ENCODE data around the gene TFCP2. TPM values are rescaled to one million over a fixed set of nuclear protein-coding genes. Genes with fewer than 3 reads are reported as not detected.
"Not testable (repeated sequence)": the region's sequence is repeated elsewhere in the genome, so short reads cannot be mapped to it uniquely, and the experiment has no call there.

The TFCP2 gene, protein sequence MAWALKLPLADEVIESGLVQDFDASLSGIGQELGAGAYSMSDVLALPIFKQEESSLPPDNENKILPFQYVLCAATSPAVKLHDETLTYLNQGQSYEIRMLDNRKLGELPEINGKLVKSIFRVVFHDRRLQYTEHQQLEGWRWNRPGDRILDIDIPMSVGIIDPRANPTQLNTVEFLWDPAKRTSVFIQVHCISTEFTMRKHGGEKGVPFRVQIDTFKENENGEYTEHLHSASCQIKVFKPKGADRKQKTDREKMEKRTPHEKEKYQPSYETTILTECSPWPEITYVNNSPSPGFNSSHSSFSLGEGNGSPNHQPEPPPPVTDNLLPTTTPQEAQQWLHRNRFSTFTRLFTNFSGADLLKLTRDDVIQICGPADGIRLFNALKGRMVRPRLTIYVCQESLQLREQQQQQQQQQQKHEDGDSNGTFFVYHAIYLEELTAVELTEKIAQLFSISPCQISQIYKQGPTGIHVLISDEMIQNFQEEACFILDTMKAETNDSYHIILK
- 10 to 100 TPM; 23.6 to 25.4 TPM for total RNA-seq

DNA sequence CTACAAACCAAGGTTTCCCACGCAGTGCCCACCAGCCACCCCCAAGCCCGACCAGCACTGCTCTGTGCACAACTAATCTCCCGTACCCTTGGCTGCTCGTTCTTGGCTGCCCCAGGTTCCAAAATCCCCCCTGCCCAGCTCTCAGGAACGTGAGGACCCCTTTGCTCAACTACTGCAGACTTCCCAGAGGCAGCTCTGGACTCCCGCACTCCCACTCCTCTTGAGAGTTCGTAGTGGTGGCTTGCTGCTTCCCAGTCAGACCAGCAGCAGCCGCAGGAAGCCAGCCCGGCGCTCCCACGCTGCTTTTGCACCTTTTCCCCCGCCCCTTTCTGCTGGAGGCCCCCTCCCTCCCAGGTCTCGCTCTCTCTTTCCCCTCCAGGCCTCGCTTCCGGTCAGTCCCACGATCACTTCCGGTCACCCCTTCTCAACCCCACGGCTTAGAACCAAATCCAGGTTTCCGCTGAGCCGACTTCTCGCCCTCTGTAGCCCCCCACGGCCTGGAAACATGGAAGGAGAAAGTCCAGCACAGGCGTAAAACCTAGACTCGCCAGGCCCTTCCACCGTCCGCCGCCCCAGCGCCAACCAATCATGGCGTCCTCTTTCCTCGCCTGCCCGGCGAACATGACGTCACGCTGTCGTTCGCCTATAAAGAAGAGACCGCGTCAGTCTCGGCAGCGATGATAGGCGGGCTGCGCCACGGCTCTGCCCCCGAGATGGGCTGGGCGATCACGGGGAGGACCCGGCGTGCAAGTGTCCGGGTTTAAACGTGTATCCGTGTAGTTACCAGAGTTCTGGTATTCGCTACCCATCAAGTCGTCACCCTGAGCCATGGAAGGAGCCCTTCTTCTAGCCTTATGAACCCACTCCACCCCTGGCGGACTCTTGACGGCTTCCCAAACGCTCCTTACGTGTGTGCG is at the start of gene TFCP2:
TSS of gene TFCP2 (minus strand) at position 621 of the 917 bp plus-strand sequence. CDS start 713 bp downstream, outside the sequence.
- H3K27ac Mint-ChIP-seq: peak within 1 kb of the TSS; percentile 66

DNA sequence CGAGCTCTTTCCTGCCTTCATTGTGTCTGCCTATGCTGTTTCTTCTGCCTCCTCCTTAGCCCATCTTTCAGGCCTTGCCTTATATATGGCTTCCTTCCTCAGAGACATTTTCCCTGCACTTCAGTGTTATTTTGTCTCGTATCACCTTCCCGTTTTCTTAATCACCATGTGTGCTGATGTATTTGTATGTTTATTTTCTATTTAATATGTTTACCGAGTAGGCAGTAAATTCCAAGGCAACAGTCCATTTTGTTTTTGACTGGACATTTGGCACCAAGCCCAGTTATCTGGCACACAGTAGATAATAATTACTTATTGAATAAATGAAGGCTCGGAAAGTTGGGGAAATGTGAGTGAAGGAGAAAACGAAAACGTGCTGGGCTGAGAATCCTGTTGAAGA is 49.5 kb upstream of the TFCP2 start:
- H3K27ac Mint-ChIP-seq: no peak overlapping the region
- DNase-seq: no peak
- CTCF ChIA-PET: no interaction called here
- no peaks in the 10 kb centered on the region for H3K27me3 Mint-ChIP-seq (ENCODE audit: low read depth)
- intact Hi-C loops (cut with micrococcal nuclease): no loop called here
- peaks cover 11% of the 10 kb centered on the region for H3K4me1 Mint-ChIP-seq (ENCODE audit: low read depth)
- no peaks in the 10 kb centered on the region for H3K36me3 Mint-ChIP-seq (ENCODE audit: low read depth)
- H3K4me3 Mint-ChIP-seq: no peak overlapping the region
- no peaks in the 10 kb centered on the region for H3K9me3 Mint-ChIP-seq

More for the DNA sequence above, at the start of gene TFCP2:
- peak within 1 kb of the TSS; percentile 66 for H3K4me3 Mint-ChIP-seq
- no peaks in the 10 kb centered on the region for H3K27me3 Mint-ChIP-seq (ENCODE audit: low read depth)
- DNase-seq: peak; percentile 96
- CTCF ChIA-PET: interaction anchor here (0.9 kb wide), 1 partner anchor 47 kb away, joined by 3 read pairs; no protein-coding TSS in a partner anchor
- H3K9me3 Mint-ChIP-seq: no peaks in the 10 kb centered on the region
- intact Hi-C loops (cut with micrococcal nuclease): loop anchor here (1.0 to 5.0 kb wide), 5 partner anchors 46 to 150 kb away; partner anchors contain the start of genes BIN2, CSRNP2, DAZAP2 and LETMD1
- H3K4me1 Mint-ChIP-seq (ENCODE audit: low read depth): peaks cover 14% of the 10 kb centered on the region
- peaks cover 3% of the 10 kb centered on the region for H3K36me3 Mint-ChIP-seq (ENCODE audit: low read depth)

DNA sequence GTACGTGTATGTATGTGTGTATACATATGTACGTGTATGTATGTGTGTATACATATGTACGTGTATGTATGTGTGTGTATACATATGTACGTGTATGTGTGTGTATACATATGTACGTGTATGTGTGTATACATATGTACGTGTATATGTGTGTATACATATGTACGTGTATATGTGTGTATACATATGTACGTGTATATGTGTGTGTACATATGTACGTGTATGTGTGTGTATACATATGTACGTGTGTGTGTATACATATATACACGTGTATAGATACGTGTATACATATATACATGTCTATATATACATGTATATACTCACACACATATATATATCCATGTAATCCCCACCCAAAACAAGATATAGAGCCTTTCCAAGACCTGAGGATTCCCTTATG is 46.9 kb upstream of the TFCP2 start:
- not testable (repeated sequence) for H3K27me3 Mint-ChIP-seq (ENCODE audit: low read depth); H3K36me3 Mint-ChIP-seq (ENCODE audit: low read depth); H3K9me3 Mint-ChIP-seq; H3K27ac Mint-ChIP-seq; H3K4me3 Mint-ChIP-seq; DNase-seq
- peaks cover 15% of the 10 kb centered on the region for H3K4me1 Mint-ChIP-seq (ENCODE audit: low read depth)
- intact Hi-C loops (cut with micrococcal nuclease): loop anchor here (2.0 to 10.0 kb wide), 2 partner anchors 137 to 455 kb away; partner anchors contain the start of genes ATF1 and CSRNP2
- CTCF ChIA-PET: interaction anchor here (0.8 to 1.1 kb wide), 2 partner anchors 48 to 121 kb away, joined by 3 to 4 read pairs; no protein-coding TSS in a partner anchor

DNA sequence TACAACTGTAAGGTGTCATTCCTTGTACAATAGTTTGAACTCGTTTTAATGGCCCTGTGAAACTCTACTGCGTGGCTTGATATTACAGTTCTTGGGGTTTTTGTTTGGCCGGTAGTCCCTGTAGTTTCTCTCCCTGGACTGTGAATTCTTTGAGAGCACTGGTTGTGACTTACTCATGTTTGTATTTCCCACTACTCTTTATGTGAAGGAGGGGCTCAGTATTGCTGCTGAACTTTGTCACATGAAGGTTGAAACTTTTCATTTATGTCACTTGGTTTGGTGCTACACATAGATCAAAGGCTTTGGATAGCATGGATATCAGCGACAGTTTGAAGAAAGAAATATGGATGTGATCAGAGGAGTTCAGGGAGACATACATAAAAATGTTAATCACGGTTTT is 46.4 kb upstream of the TFCP2 start:
- intact Hi-C loops (cut with micrococcal nuclease): loop anchor here (2.0 to 10.0 kb wide), 2 partner anchors 137 to 455 kb away; partner anchors contain the start of genes ATF1 and CSRNP2
- peak overlapping the region; percentile 10 for H3K27ac Mint-ChIP-seq
- CTCF ChIA-PET: no interaction called here
- DNase-seq: no peak
- H3K36me3 Mint-ChIP-seq (ENCODE audit: low read depth): no peaks in the 10 kb centered on the region
- H3K9me3 Mint-ChIP-seq: no peaks in the 10 kb centered on the region
- no peaks in the 10 kb centered on the region for H3K27me3 Mint-ChIP-seq (ENCODE audit: low read depth)
- peak overlapping the region; percentile 30 for H3K4me3 Mint-ChIP-seq
- peaks cover 15% of the 10 kb centered on the region for H3K4me1 Mint-ChIP-seq (ENCODE audit: low read depth)

DNA sequence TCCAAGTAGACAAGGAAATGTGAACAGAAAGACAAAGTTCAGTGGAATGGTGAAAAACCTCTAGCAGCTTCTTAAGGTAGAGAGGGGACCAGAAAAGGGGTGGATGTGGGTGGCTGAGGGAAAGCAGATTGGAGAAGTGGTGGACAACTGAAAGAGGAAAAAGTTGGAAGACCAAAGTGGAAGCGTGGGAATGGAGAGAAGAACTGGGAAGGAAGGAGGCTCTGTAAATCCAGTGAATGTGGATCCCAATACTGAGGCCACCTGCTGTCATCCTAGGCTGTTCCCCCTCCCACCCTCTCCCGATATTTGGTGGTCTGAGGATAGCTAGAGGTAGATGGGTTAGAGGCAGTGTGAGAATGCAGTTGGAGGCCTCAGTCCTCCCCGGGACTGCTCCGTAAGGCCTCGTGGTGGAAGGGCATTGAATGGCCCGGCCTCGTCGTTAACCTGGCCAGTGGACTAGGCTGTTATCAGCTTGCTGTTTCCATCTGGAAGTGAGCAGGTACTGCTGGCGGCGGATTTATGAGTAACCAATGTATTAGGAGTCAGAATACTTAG is 45.7 kb upstream of the TFCP2 start:
- Mint-ChIP-seq H3K36me3 (ENCODE audit: low read depth) (no peaks in the 10 kb centered on the region), H3K9me3 (no peaks in the 10 kb centered on the region), H3K27ac (peak overlapping the region; percentile 84), H3K27me3 (ENCODE audit: low read depth) (no peaks in the 10 kb centered on the region), H3K4me3 (peak overlapping the region; percentile 75), H3K4me1 (ENCODE audit: low read depth) (peaks cover 15% of the 10 kb centered on the region)
- CTCF ChIA-PET: interaction anchor here (0.6 to 1.4 kb wide), 5 partner anchors 11 to 233 kb away, joined by 3 to 6 read pairs (median 3); no protein-coding TSS in a partner anchor
- DNase-seq: no peak
- intact Hi-C loops (cut with micrococcal nuclease): loop anchor here (1.0 to 10.0 kb wide), 6 partner anchors 20 to 818 kb away; partner anchors contain the start of genes ATF1, CSRNP2, DAZAP2 and LARP4

DNA sequence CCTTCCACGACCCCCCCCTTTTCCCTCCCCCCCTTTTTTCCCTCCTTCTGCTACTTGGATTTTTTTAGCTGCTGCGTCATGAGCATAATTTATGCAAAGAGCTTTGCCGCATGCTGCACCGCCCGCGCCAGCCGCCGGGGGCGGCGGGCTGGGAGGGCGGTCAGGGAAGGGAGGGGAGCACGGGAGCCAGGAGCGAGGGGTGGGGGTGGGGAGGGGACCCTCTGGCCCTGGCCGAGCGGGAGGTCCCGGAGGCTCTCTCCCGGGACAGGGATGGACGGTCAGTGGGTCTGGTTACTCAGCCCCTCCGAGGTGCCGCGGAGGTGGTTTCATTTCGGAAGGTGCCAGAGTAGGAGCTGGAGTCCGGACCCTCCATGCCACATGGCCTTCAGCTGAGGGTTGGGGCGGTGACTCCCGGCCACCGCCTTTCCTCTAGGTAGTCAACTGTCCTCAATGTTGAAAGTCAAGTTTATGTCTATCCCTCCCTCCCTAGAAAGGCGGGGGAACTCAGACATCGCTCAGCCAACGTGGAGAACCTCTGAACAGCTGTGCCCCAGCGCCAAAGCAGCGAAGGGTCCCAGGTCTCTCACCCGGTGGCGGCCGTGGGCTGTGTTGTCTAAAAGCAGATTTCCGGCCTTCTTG is 45.2 kb upstream of the TFCP2 start, which contains the start of gene POU6F1:
TSS of gene POU6F1 (minus strand) at position 95 of the 639 bp plus-strand sequence. CDS start 11,226 bp downstream, outside the sequence.
- no peaks in the 10 kb centered on the region for H3K27me3 Mint-ChIP-seq (ENCODE audit: low read depth)
- DNase-seq: peak; percentile 72
- peak within 1 kb of the TSS; percentile 84 for H3K27ac Mint-ChIP-seq
- H3K4me3 Mint-ChIP-seq: peak within 1 kb of the TSS; percentile 75
- intact Hi-C loops (cut with micrococcal nuclease): loop anchor here (1.0 to 10.0 kb wide), 6 partner anchors 20 to 818 kb away; partner anchors contain the start of genes ATF1, CSRNP2, DAZAP2 and LARP4
- no peaks in the 10 kb centered on the region for H3K36me3 Mint-ChIP-seq (ENCODE audit: low read depth)
- CTCF ChIA-PET: interaction anchor here (0.6 to 1.8 kb wide), 9 partner anchors 12 to 233 kb away, joined by 3 to 8 read pairs (median 3); partner anchors contain the start of gene LETMD1
- H3K4me1 Mint-ChIP-seq (ENCODE audit: low read depth): peaks cover 15% of the 10 kb centered on the region
- H3K9me3 Mint-ChIP-seq: no peaks in the 10 kb centered on the region

DNA sequence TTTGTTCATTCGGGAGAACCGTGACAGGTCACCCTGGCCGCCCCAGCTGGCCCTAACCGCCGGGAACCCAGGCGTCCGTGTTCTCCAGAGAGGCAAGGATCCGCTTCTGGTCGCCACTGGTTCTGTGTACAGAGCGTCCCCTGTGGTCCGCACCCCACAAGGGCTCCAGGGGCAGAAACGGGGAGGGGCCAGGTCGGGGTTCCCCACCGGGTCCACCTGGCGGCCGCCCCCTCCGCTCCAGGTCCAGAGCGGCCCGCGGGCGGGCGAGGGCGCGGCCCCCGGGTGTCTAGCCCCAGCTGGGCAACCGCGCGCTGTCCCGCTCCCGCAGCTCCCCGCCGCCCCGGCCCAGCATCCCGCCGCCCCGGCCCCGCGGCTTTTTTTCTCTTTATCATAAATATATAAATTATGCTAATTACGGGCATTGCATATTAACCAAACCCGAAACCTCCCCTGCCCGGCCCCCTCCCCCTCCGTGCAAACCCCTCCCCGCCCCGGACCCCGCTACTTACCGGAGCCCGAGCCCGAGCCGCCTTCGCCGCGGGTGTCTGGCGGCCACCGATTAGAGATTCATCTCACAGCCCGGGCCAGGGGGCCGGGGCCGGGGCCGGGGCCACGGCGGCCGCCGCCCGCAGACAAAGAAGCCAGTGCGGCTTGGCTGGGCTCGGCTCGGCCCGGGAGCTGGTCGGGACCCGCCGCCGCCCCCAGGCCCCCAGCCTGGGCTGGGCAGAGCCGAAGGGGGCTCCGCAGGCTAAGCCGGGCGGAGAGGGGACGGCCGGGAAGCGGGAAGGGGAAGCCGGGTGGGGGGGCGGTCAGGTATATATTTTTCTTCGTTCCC is 44.4 kb upstream of the TFCP2 start:
- no peaks in the 10 kb centered on the region for H3K27me3 Mint-ChIP-seq (ENCODE audit: low read depth)

DNA sequence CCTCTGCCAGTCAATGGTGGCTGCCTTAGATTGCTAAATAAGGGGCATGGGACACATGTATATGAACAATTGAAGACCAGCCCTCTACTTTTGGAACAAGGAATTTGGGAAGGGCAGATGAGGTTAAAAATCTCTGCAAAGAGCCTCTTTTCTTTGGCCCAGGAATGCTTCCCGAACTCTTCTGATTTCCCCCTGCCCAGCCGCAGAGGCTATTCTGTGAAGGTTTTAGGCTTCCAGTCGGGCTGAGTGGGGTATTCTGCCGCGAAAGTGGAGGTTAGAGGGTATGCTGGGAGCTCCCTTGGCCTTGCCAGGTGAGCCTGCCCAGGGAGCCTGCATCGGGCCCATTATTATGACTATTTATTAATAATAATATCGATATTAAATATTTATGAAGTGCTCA is 43.7 kb upstream of the TFCP2 start:
- Mint-ChIP-seq H3K4me3 (peak overlapping the region; percentile 57), H3K27ac (peak overlapping the region; percentile 53), H3K36me3 (ENCODE audit: low read depth) (no peaks in the 10 kb centered on the region), H3K27me3 (ENCODE audit: low read depth) (no peaks in the 10 kb centered on the region), H3K9me3 (no peaks in the 10 kb centered on the region), H3K4me1 (ENCODE audit: low read depth) (peaks cover 15% of the 10 kb centered on the region)
- intact Hi-C loops (cut with micrococcal nuclease): loop anchor here (10.0 kb wide), 1 partner anchor 452 kb away; the partner anchor contains the start of gene ATF1
- CTCF ChIA-PET: interaction anchor here (1.2 to 1.8 kb wide), 2 partner anchors 31 to 169 kb away, joined by 4 to 8 read pairs; partner anchors contain the start of gene LETMD1
- DNase-seq: no peak

More for the DNA sequence above, 44.4 kb upstream of the TFCP2 start:
- peak overlapping the region; percentile 75 for H3K4me3 Mint-ChIP-seq
- peak; percentile 54 for DNase-seq
- H3K27ac Mint-ChIP-seq: no peak overlapping the region
- CTCF ChIA-PET: interaction anchor here (0.7 to 1.8 kb wide), 8 partner anchors 12 to 232 kb away, joined by 3 to 8 read pairs (median 4); partner anchors contain the start of gene LETMD1
- no peaks in the 10 kb centered on the region for H3K36me3 Mint-ChIP-seq (ENCODE audit: low read depth)
- peaks cover 15% of the 10 kb centered on the region for H3K4me1 Mint-ChIP-seq (ENCODE audit: low read depth)
- intact Hi-C loops (cut with micrococcal nuclease): loop anchor here (10.0 kb wide), 1 partner anchor 453 kb away; the partner anchor contains the start of gene ATF1
- no peaks in the 10 kb centered on the region for H3K9me3 Mint-ChIP-seq

DNA sequence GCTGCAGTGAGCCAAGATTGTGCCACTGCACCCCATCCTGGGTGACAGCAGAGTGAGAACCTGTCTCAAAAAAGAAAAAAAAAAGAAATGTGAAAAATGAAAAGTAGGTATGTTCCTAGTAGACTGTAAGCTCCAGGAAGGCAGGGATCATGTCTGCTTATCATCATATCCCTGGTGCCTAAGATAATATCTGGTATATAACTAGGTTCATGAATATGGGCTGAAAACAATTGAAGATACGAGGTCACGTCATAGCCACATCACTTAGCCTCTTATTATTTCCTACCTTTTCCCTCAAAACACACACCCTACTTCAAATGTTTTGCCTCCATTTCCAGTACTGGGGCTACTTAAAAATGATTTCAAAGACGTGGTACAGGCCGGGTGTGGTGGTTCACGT is 42.0 kb upstream of the TFCP2 start:
- DNase-seq: no peak
- Mint-ChIP-seq H3K9me3 (no peaks in the 10 kb centered on the region), H3K36me3 (ENCODE audit: low read depth) (no peaks in the 10 kb centered on the region), H3K4me1 (ENCODE audit: low read depth) (peaks cover 15% of the 10 kb centered on the region), H3K27ac (no peak overlapping the region), H3K4me3 (no peak overlapping the region), H3K27me3 (ENCODE audit: low read depth) (no peaks in the 10 kb centered on the region)
- intact Hi-C loops (cut with micrococcal nuclease): loop anchor here (10.0 kb wide), 1 partner anchor 450 kb away; the partner anchor contains the start of gene ATF1
- CTCF ChIA-PET: no interaction called here
